Vagina (tissue), 2 donors: ENCODE results near the gene LAG3.

Experiments
- CTCF ChIP-seq, 3 experiments: fragments of 450-650 bp in 2 of 3; fragments of 200-600 bp in 1 of 3; sonication (generic) in 1 of 3; IDR thresholded peaks; one replicate each; pipeline ENCODE4 v1.5.1; 2017 to 2019; ENCODE audit warnings: antibody characterized with exemption in 3 of 3, mild to moderate bottlenecking in 2 of 3, moderate library complexity in 2 of 3
- POLR2A ChIP-seq, 2 donors: fragments of 450-650 bp; IDR thresholded peaks; one replicate each; pipeline ENCODE4 v1.6.1; 2017; ENCODE audit warnings: antibody characterized with exemption in 2 of 2, mild to moderate bottlenecking in 2 of 2, moderate library complexity in 2 of 2
- POLR2AphosphoS5 ChIP-seq, 2 donors: sonication (generic); formaldehyde crosslinking; IDR thresholded peaks; one replicate each; pipeline ENCODE4 v1.9.0; 2017; ENCODE audit warnings: antibody characterized with exemption in 2 of 2, mild to moderate bottlenecking in 2 of 2, low read depth in 1 of 2; ENCODE audit not compliant: insufficient read depth in 1 of 2

- no peak for TF ChIP-seq CTCF (IDR thresholded peaks at IDR 0.05)
- no peak for TF ChIP-seq POLR2A (IDR thresholded peaks at IDR 0.05)
- TF ChIP-seq POLR2AphosphoS5 (IDR thresholded peaks at IDR 0.05; ENCODE audit: insufficient read depth in 1 of 2, low read depth in 1 of 2), result no peak
These were observed 36.7 kb downstream of the LAG3 start for GRCh38 chr12:6809056-6809455.
